ENCODE measurements around the gene ROBO2. TPM values are rescaled to one million over a fixed set of nuclear protein-coding genes. Genes with fewer than 3 reads are reported as not detected.

The ROBO2 gene
- polyA plus RNA-seq, 2 of the 4 experiments (the other 2 are of a cell fraction): 0.04 TPM; not detected in 1

GRCh38 chr3:77041811-77042210 lies 1.9 kb downstream of the ROBO2 start:
- Histone ChIP-seq H3K4me3 (no peak overlapping the region), H3K9me3 (no peaks in the 10 kb centered on the region), H3K4me2 (no peak overlapping the region), H3K27ac (no peak overlapping the region), H3K4me1 (peaks cover 9% of the 10 kb centered on the region; the same call in 1 of the 3 replicates)
- TF ChIP-seq CEBPB (IDR thresholded peaks at IDR 0.05) (no peak), NPAS2 (CRISPR knock-in tag; IDR thresholded peaks at IDR 0.05; ENCODE audit: borderline replicate concordance) (no peak), MAZ (IDR thresholded peaks at IDR 0.05; ENCODE audit: borderline replicate concordance, low read depth, low read length) (no peak), BHLHE40 (IDR thresholded peaks at IDR 0.05; ENCODE audit: low read depth, low read length) (no peak), HDAC2 (IDR thresholded peaks at IDR 0.05) (no peak), JUN (IDR thresholded peaks at IDR 0.05) (no peak), SMC3 (IDR thresholded peaks at IDR 0.05) (no peak), JUNB (IDR thresholded peaks at IDR 0.05) (no peak), GATA3 (IDR thresholded peaks at IDR 0.05; ENCODE audit: borderline replicate concordance) (no peak), RFX5 (IDR thresholded peaks at IDR 0.05) (no peak), HMGXB4 (CRISPR knock-in tag; IDR thresholded peaks at IDR 0.05; ENCODE audit: borderline replicate concordance) (no peak), RAD21 (conservative IDR thresholded peaks at IDR 0.05 in 1 of 2, IDR thresholded peaks at IDR 0.05 in 1 of 2) (no peak), ESRRA (IDR thresholded peaks at IDR 0.05; ENCODE audit: borderline replicate concordance, low read length) (no peak)
- TF ChIP-seq, protein P1, sequence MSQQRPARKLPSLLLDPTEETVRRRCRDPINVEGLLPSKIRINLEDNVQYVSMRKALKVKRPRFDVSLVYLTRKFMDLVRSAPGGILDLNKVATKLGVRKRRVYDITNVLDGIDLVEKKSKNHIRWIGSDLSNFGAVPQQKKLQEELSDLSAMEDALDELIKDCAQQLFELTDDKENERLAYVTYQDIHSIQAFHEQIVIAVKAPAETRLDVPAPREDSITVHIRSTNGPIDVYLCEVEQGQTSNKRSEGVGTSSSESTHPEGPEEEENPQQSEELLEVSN (IDR thresholded peaks at IDR 0.05; ENCODE audit: borderline replicate concordance, low read depth): no peak
- TF ChIP-seq, protein P2, sequence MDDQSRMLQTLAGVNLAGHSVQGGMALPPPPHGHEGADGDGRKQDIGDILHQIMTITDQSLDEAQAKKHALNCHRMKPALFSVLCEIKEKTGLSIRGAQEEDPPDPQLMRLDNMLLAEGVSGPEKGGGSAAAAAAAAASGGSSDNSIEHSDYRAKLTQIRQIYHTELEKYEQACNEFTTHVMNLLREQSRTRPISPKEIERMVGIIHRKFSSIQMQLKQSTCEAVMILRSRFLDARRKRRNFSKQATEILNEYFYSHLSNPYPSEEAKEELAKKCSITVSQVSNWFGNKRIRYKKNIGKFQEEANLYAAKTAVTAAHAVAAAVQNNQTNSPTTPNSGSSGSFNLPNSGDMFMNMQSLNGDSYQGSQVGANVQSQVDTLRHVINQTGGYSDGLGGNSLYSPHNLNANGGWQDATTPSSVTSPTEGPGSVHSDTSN (IDR thresholded peaks at IDR 0.05): no peak
- WGBS (ENCODE audit: missing lambda C conversion rate): 33% methylated on average over 2 of the region's 2 CpGs
- ATAC-seq (no peak), DNase-seq (ENCODE audit: low read depth in 1 of 2, low spot score in 1 of 2) (no peak), FAIRE-seq (no peak)
- ChIA-PET CTCF (no interaction called here), POLR2A (no interaction called here)

GRCh38 chr3:77042343-77042742 lies 2.4 kb downstream of the ROBO2 start:
- FAIRE-seq (no peak), DNase-seq (ENCODE audit: low read depth in 1 of 2, low spot score in 1 of 2) (no peak), ATAC-seq (no peak)
- ChIA-PET CTCF (no interaction called here), POLR2A (no interaction called here)
- no peaks in the 10 kb centered on the region for H3K9me3 ChIP-seq
- no peak overlapping the region for H3K27ac ChIP-seq
- no peak overlapping the region for H3K4me3 ChIP-seq
- peaks cover 9% of the 10 kb centered on the region; the same call in 1 of the 3 replicates for H3K4me1 ChIP-seq
- WGBS (ENCODE audit: missing lambda C conversion rate): 25% methylated on average over 2 of the region's 2 CpGs
- TF ChIP-seq NPAS2 (CRISPR knock-in tag; IDR thresholded peaks at IDR 0.05; ENCODE audit: borderline replicate concordance) (no peak), JUNB (IDR thresholded peaks at IDR 0.05) (no peak), POLR2A (IDR thresholded peaks at IDR 0.05; ENCODE audit: low read length) (no peak), RNF2 (IDR thresholded peaks at IDR 0.05; ENCODE audit: borderline replicate concordance, low read depth) (no peak), EP300 (IDR thresholded peaks at IDR 0.05) (no peak), SREBF2 (IDR thresholded peaks at IDR 0.05) (no peak), USF2 (IDR thresholded peaks at IDR 0.05) (no peak), CBX2 (IDR thresholded peaks at IDR 0.05; ENCODE audit: borderline replicate concordance, low read depth) (no peak), HOXB5 (CRISPR knock-in tag; IDR thresholded peaks at IDR 0.05) (no peak), HDAC2 (IDR thresholded peaks at IDR 0.05) (no peak), HOXB13 (CRISPR knock-in tag; IDR thresholded peaks at IDR 0.05; ENCODE audit: low read depth) (no peak), CTCF (IDR thresholded peaks at IDR 0.05) (no peak), MYC (IDR thresholded peaks at IDR 0.05; ENCODE audit: borderline replicate concordance, low read length) (no peak)
- TF ChIP-seq, protein P2 (IDR thresholded peaks at IDR 0.05): no peak
- no peak overlapping the region for H3K4me2 ChIP-seq
